Measurements from ENCODE around the gene UTF1. TPM values are rescaled to one million over a fixed set of nuclear protein-coding genes. Genes with fewer than 3 reads are reported as not detected.
"Not testable (repeated sequence)": the region's sequence is repeated elsewhere in the genome, so short reads cannot be mapped to it uniquely, and the experiment has no call there.

Gene UTF1
- total RNA-seq, 3 donors from 2014 or later = not detected

- peak in 1 of 3 donors; percentile 34 for DNase-seq
- no peak for ATAC-seq
- intact Hi-C loops (cut with DNase I, micrococcal nuclease) = no loop called here
- TF ChIP-seq CTCF (IDR thresholded peaks at IDR 0.05) = no peak
- no peaks in the 10 kb centered on the region for H3K36me3 ChIP-seq (ENCODE audit: low read depth)
- H3K4me3 ChIP-seq = no peak overlapping the region
- H3K4me1 ChIP-seq (ENCODE audit: low read depth) = no peaks in the 10 kb centered on the region
- no peaks in the 10 kb centered on the region for H3K9me3 ChIP-seq
Observed at GRCh38 chr10:133216776-133217175, 13.2 kb upstream of the UTF1 start.

- H3K36me3 ChIP-seq (ENCODE audit: low read depth) = no peaks in the 10 kb centered on the region
- TF ChIP-seq CTCF (IDR thresholded peaks at IDR 0.05) = no peak
- H3K4me3 ChIP-seq = no peak overlapping the region
- H3K9me3 ChIP-seq = no peaks in the 10 kb centered on the region
- no peak for DNase-seq
- intact Hi-C loops (cut with DNase I, micrococcal nuclease) = no loop called here
- no peaks in the 10 kb centered on the region for H3K4me1 ChIP-seq (ENCODE audit: low read depth)
- no peak for ATAC-seq
Observed at GRCh38 chr10:133217800-133218589, 12.0 kb upstream of the UTF1 start.

- DNase-seq (no peak), ATAC-seq (no peak)
- intact Hi-C loops (cut with DNase I, micrococcal nuclease) = no loop called here
- Histone ChIP-seq H3K4me3 (no peak overlapping the region), H3K36me3 (ENCODE audit: low read depth) (no peaks in the 10 kb centered on the region), H3K4me1 (ENCODE audit: low read depth) (no peaks in the 10 kb centered on the region), H3K9me3 (no peaks in the 10 kb centered on the region)
- no peak for TF ChIP-seq CTCF (IDR thresholded peaks at IDR 0.05)
Observed at GRCh38 chr10:133218891-133219290, 11.1 kb upstream of the UTF1 start.

GRCh38 chr10:133219782-133220181 is 10.2 kb upstream of the UTF1 start:
- no peaks in the 10 kb centered on the region for H3K9me3 ChIP-seq
- no peak for ATAC-seq
- TF ChIP-seq CTCF (IDR thresholded peaks at IDR 0.05) = no peak
- no peak overlapping the region for H3K4me3 ChIP-seq
- DNase-seq = no peak
- H3K4me1 ChIP-seq (ENCODE audit: low read depth) = no peaks in the 10 kb centered on the region
- H3K36me3 ChIP-seq (ENCODE audit: low read depth) = no peaks in the 10 kb centered on the region
- intact Hi-C loops (cut with DNase I, micrococcal nuclease) = no loop called here

GRCh38 chr10:133221331-133221730 is 8.7 kb upstream of the UTF1 start:
- no peaks in the 10 kb centered on the region for H3K36me3 ChIP-seq (ENCODE audit: low read depth)
- no peak overlapping the region for H3K4me3 ChIP-seq
- intact Hi-C loops (cut with DNase I, micrococcal nuclease) = no loop called here
- ATAC-seq = no peak
- DNase-seq = no peak
- H3K4me1 ChIP-seq (ENCODE audit: low read depth) = no peaks in the 10 kb centered on the region
- no peak for TF ChIP-seq CTCF (IDR thresholded peaks at IDR 0.05)
- H3K9me3 ChIP-seq = no peaks in the 10 kb centered on the region

- H3K9me3 ChIP-seq; ATAC-seq; intact Hi-C loops (cut with DNase I, micrococcal nuclease); H3K4me1 ChIP-seq (ENCODE audit: low read depth); H3K4me3 ChIP-seq; DNase-seq; H3K36me3 ChIP-seq (ENCODE audit: low read depth): not testable (repeated sequence)
Observed at GRCh38 chr10:133221756-133222155, 8.3 kb upstream of the UTF1 start.
